GM12873 (cell line): ENCODE measurements around the gene HOXD11.

Experiments
- TF ChIP-seq, protein P1 (sequence below): IDR thresholded peaks from 2 replicates; pipeline ENCODE4 v1.5.1; 2012; ENCODE audit warnings: low read depth, mild to moderate bottlenecking, moderate library complexity, low read length, control low read depth; ENCODE audit not compliant: insufficient read depth; ENCODE audit errors: missing control alignments

HOXD11 gene

DNA sequence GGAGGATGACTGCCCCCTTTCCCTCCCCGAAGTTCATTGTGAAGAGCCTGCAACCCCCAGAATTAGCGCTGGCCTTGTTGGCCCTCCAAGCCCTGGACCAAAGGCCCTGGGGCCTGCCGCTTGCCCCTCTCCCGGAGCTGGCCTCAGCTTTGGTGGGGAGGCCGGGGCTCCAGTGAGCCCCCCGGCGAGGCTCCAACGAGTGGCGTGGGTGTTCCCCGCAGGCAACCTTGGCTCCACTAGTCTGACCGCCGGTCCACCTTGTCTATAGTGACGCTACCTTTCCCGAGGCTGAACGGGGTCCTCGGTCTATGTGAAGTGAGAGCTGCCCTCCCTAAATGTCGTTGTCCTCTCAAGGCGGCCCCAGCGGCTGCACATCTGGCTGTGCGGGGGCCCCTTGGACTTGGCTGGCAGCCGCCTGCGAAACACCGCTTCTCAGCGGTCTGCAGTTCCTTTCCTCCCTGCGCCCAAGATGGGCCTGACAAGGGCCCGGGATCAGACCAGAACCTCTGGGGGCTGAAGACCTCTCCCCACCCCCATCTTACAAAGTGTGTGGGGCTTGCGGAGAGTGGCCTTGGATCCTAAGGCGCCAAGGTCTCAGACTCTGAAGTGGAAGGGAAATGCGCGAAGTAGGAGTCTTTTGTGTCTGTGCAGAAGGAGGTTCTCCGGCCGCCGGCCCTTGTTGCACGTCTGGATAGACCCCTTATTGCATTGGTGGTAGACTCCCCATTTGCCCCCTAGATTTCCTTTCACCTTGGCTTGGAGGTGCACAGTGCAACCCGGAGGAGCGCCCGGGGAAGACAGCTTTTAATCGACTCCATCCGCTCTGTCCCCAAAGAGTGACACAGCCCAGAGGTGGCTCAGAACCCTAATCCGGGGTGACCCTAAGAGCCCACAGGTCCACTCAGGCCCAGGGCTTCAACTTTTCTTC, 5.6 kb downstream of the HOXD11 start:
- TF ChIP-seq, protein P1, sequence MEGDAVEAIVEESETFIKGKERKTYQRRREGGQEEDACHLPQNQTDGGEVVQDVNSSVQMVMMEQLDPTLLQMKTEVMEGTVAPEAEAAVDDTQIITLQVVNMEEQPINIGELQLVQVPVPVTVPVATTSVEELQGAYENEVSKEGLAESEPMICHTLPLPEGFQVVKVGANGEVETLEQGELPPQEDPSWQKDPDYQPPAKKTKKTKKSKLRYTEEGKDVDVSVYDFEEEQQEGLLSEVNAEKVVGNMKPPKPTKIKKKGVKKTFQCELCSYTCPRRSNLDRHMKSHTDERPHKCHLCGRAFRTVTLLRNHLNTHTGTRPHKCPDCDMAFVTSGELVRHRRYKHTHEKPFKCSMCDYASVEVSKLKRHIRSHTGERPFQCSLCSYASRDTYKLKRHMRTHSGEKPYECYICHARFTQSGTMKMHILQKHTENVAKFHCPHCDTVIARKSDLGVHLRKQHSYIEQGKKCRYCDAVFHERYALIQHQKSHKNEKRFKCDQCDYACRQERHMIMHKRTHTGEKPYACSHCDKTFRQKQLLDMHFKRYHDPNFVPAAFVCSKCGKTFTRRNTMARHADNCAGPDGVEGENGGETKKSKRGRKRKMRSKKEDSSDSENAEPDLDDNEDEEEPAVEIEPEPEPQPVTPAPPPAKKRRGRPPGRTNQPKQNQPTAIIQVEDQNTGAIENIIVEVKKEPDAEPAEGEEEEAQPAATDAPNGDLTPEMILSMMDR, result no peak

DNA sequence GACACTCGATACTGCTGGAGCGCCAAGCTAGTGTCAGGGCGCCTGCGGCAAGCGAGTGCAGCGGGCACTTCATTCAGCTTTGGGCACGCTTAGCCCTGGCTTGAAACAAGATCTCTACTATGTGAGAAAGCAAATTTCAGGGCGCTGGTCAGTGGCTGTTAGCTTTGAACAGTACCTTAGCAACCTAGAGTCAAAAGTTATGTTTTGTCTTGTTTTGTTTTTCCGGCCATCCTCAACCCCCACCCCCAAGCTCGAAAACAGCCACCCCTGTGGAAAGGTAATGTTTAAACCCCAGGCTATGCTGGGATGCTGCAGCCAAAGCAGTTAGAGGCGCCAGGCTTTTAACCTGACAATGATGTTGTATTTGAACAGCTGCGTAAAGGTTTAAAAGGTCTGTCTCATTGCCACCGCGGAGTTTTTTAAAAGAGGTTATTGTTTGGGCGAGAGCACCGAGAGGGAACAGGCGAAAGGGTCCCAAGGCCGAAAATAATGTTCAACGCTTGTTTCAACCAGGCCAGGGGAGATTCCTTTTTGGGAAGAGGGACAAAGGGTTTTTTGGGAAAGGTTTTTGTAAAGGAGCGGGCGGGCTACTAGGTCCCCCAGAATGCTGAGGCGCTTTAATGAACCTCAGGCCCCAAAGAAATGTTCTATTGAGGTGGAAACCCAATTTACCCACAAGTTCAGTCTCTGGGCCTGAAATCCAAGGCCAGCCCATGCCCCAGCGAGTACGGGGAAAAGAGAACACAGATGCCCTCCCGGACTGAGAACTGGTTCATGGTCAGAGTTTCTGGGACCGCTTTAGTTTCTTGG, 7.2 kb downstream of the HOXD11 start:
- TF ChIP-seq, protein P1, result no peak

DNA sequence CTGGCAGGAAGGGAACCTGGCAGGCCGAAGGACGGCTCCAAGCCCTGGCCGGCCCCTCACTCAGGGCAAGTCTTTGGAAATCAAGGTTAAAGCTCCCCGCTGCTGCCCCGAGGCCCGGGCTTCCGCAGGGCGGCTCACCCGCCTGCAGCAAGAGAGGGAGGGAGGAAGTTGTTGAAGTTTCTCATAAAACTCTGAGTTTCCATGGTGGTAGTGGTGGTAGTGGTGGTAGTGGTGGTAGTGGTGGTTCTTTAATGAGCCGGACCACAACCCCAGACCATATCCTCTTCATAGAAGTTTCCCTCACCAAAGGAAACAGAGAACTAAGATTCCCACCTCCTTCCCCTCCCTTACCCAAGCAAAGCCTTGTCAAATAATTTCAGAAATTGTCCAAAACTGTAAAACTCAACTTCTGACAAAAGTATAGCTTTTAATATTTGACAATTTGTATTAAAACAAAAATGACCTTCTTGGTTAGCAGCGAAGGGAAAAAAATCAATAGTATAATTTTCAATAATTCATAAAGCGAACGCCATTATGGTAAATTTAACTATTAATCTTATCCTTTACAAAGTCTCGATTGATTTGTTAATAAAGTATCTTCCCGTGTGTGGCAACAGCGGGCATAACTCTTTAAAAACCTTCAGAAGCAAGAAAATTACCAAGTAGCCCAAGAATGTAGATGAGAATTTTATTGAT, 8.0 kb downstream of the HOXD11 start:
- TF ChIP-seq, protein P1, result no peak

DNA sequence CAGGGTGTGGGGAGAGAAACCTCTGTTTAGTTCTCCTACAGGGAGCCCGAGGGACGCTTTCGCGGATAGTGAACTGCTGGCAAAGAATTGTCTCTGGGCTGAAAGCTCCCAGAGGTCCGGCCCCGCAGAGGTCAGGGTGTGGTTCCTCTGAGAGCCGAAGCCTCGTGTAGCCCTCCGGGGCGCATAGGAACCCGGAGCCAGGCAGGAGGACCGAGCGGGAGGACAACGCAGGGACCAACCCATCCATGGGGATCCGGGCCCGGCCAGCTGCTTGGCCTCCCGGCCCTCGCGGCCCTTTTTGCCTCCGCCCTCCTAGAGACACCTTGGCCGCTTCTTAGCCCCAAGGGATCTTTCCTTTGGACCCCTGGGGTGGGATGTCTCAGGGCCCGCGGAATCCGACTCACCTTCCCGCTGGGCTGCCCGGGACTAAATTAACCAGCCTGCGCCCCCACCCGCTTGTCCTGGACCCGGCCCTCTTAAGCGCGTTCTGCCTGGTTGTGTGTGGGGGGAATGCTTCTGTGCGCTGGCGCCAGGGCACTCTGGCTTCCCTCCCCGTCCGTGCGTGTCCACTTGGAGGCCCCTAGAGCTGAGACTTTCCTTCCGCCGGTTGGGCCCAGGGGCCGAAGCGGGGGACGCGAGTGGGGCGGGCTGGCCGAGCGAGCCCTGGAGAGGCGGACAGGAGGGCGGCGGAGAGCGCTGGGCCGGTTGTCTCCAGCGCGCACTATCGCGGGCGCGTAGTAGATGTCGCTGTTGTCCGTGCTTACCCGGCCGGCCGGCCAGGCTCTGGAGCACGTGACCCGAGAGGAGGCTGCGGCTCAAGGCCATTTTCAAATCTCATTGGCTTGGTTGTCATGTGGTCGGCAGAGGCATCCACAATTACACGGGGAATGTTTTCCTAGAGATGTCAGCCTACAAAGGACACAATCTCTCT, 9.1 kb downstream of the HOXD11 start, which contains the start of gene HOXD10:
Gene HOXD10, plus strand, starts transcription at position 896 of the 931 bp plus-strand sequence. CDS start 56 bp downstream, outside the sequence.
- TF ChIP-seq, protein P1, result no peak

GRCh38 chr2:176117162-176117822, 10.2 kb downstream of the HOXD11 start:
- TF ChIP-seq, protein P1, result no peak

GRCh38 chr2:176117823-176118371, 10.8 kb downstream of the HOXD11 start:
- TF ChIP-seq, protein P1, result no peak
